IMR-90 (cell line): ENCODE measurements around the gene KCNIP1. TPM values are rescaled to one million over a fixed set of nuclear protein-coding genes. Genes with fewer than 3 reads are reported as not detected.

Experiments
- ATAC-seq: fragments of 200-7000 bp; cut with Tn5 transposase; 2 replicates; pipeline ENCODE4 v1.9.1; 2020; ENCODE audit warnings: low read depth, mild to moderate bottlenecking, moderate library complexity
- BruUV-seq: library from RNA; stranded (reverse); fragments of 400-500 nt; replicated peaks from 2 replicates; lab custom pipeline; 2021; lab: Mats Ljungman, UMichigan
- CTCF ChIA-PET: fragments of 300-600 bp; formaldehyde crosslinking; extraction: SDS; loops from one replicate; lab custom pipeline; 2021; ENCODE audit warnings: antibody characterized with exemption; lab: Yijun Ruan, JAX
- POLR2A ChIA-PET: fragments of 300-600 bp; sonication (Branson Sonifier 250); formaldehyde crosslinking; loops from one replicate; lab custom pipeline; 2022; ENCODE audit warnings: antibody characterized with exemption; ENCODE audit not compliant: unreplicated experiment; lab: Charles Lee
- DNase-seq: peaks from one replicate; pipeline ENCODE4 v3.0.0; 2013
- H2AFZ ChIP-seq: replicated peaks from 2 replicates; pipeline ENCODE3; 2013; ENCODE audit warnings: low read length, mild to moderate bottlenecking; ENCODE audit not compliant: poor library complexity
- H2AK5ac ChIP-seq: 2 replicates; pipeline ENCODE4 v1.6.1; 2013; ENCODE audit warnings: low read depth, low read length, inconsistent platforms
- H2AK9ac ChIP-seq: replicated peaks from 2 replicates; pipeline ENCODE3; 2013; ENCODE audit warnings: mild to moderate bottlenecking, low read depth, low read length, moderate library complexity; ENCODE audit not compliant: poor library complexity
- H2BK120ac ChIP-seq: 2 replicates; pipeline ENCODE4 v1.6.1; 2013; ENCODE audit warnings: low read depth, low read length, inconsistent platforms
- H2BK15ac ChIP-seq: 3 replicates; pipeline ENCODE4 v1.6.1; 2013; ENCODE audit warnings: low read depth, low read length, inconsistent platforms
- H2BK20ac ChIP-seq: 2 replicates; pipeline ENCODE4 v1.6.1; 2013; ENCODE audit warnings: low read depth, mild to moderate bottlenecking, inconsistent platforms, low read length, moderate library complexity
- H2BK5ac ChIP-seq: 2 replicates; pipeline ENCODE4 v1.6.1; 2013; ENCODE audit warnings: mild to moderate bottlenecking, low read depth, low read length, inconsistent platforms; ENCODE audit not compliant: poor library complexity, severe bottlenecking
- H3K14ac ChIP-seq: replicated peaks from 2 replicates; pipeline ENCODE4 v1.6.1; 2013; ENCODE audit warnings: low read depth, low read length, inconsistent platforms
- H3K18ac ChIP-seq: 2 replicates; pipeline ENCODE4 v1.6.1; 2013; ENCODE audit warnings: low read depth, low read length, control low read depth
- H3K23ac ChIP-seq: 2 replicates; pipeline ENCODE4 v1.6.1; 2013; ENCODE audit warnings: low read depth, low read length, inconsistent platforms
- H3K27ac ChIP-seq: 2 replicates; pipeline ENCODE4 v1.5.1; 2013; ENCODE audit warnings: mild to moderate bottlenecking, control low read depth, low read length; ENCODE audit not compliant: insufficient read depth
- H3K27me3 ChIP-seq: 2 replicates; pipeline ENCODE4 v1.6.1; 2013; ENCODE audit warnings: low read length; ENCODE audit not compliant: control insufficient read depth, insufficient read depth
- H3K36me3 ChIP-seq: 2 replicates; pipeline ENCODE4 v1.6.1; 2013; ENCODE audit warnings: low read length, mixed read lengths; ENCODE audit not compliant: control insufficient read depth, insufficient read depth
- H3K4ac ChIP-seq: 2 replicates; pipeline ENCODE4 v1.6.1; 2013; ENCODE audit warnings: low read depth, low read length, inconsistent platforms
- H3K4me1 ChIP-seq: 2 replicates; pipeline ENCODE4 v1.6.1; 2013; ENCODE audit warnings: low read length, mixed read lengths; ENCODE audit not compliant: control insufficient read depth, insufficient read depth
- H3K4me2 ChIP-seq: 2 replicates; pipeline ENCODE4 v1.6.1; 2013; ENCODE audit warnings: low read depth, mild to moderate bottlenecking, control low read depth, low read length, moderate library complexity
- H3K4me3 ChIP-seq: 2 replicates; pipeline ENCODE4 v1.5.1; 2013; ENCODE audit warnings: low read depth, mild to moderate bottlenecking, control low read depth, low read length, moderate library complexity; ENCODE audit not compliant: insufficient read depth
- H3K56ac ChIP-seq: 2 replicates; pipeline ENCODE4 v1.6.1; 2013; ENCODE audit warnings: low read length, inconsistent platforms; ENCODE audit not compliant: insufficient read depth; ENCODE audit errors: extremely low read depth
- H3K79me1 ChIP-seq, 2 experiments: 2 replicates each; pipeline ENCODE4 v1.6.1; 2013; ENCODE audit warnings: low read length in 2 of 2, inconsistent platforms in 1 of 2, low read depth in 1 of 2
- H3K9ac ChIP-seq: 2 replicates; pipeline ENCODE4 v1.6.1; 2013; ENCODE audit warnings: low read depth, low read length, control low read depth
- H3K9me1 ChIP-seq: 2 replicates; pipeline ENCODE4 v1.6.1; 2013; ENCODE audit warnings: low read length, inconsistent platforms; ENCODE audit not compliant: insufficient read depth
- H3K9me3 ChIP-seq: 2 replicates; pipeline ENCODE4 v1.6.1; 2013; ENCODE audit warnings: low read length; ENCODE audit not compliant: control insufficient read depth, insufficient read depth
- H4K20me1 ChIP-seq: 2 replicates; pipeline ENCODE4 v1.6.1; 2013; ENCODE audit warnings: low read length, inconsistent platforms; ENCODE audit not compliant: insufficient read depth
- H4K5ac ChIP-seq: 2 replicates; pipeline ENCODE4 v1.6.1; 2013; ENCODE audit warnings: mild to moderate bottlenecking, low read depth, low read length, control low read depth
- H4K8ac ChIP-seq, 2 experiments: 2 replicates each; pipeline ENCODE4 v1.6.1; 2013; ENCODE audit warnings: low read depth in 2 of 2, low read length in 2 of 2, control low read depth in 1 of 2, inconsistent platforms in 1 of 2
- H4K91ac ChIP-seq: 2 replicates; pipeline ENCODE4 v1.6.1; 2013; ENCODE audit warnings: low read depth, low read length, inconsistent platforms; ENCODE audit not compliant: insufficient read depth
- BHLHE40 ChIP-seq: fragments of 150-350 bp; IDR thresholded peaks from 2 replicates; pipeline ENCODE4 v1.6.1; 2016; ENCODE audit warnings: mild to moderate bottlenecking, low read depth, low read length
- CHD1 ChIP-seq: IDR thresholded peaks from 2 replicates; pipeline ENCODE4 v1.6.1; 2012; ENCODE audit warnings: low read depth, low read length, improper control_type of control experiment
- FOS ChIP-seq: fragments of 150-350 bp; IDR thresholded peaks from 2 replicates; pipeline ENCODE4 v1.6.1; 2016; ENCODE audit warnings: low read depth, low read length
- MAFK ChIP-seq: IDR thresholded peaks from 2 replicates; pipeline ENCODE4 v1.6.1; 2012; ENCODE audit warnings: low read depth, low read length, improper control_type of control experiment
- MAZ ChIP-seq: IDR thresholded peaks from 2 replicates; pipeline ENCODE4 v1.6.1; 2012; ENCODE audit warnings: low read depth, mild to moderate bottlenecking, low read length, improper control_type of control experiment, moderate library complexity, borderline replicate concordance
- MXI1 ChIP-seq: IDR thresholded peaks from 2 replicates; pipeline ENCODE4 v1.6.1; 2012; ENCODE audit warnings: low read depth, mild to moderate bottlenecking, low read length, moderate library complexity, borderline replicate concordance
- NFE2L2 ChIP-seq: fragments of 150-350 bp; IDR thresholded peaks from 2 replicates; pipeline ENCODE4 v1.6.1; 2016; ENCODE audit warnings: low read depth, mild to moderate bottlenecking, low read length
- POLR2A ChIP-seq: IDR thresholded peaks from 2 replicates; pipeline ENCODE4 v1.6.1; 2012; ENCODE audit warnings: mild to moderate bottlenecking, low read depth, low read length
- RAD21 ChIP-seq: IDR thresholded peaks from 2 replicates; pipeline ENCODE4 v1.6.1; 2012; ENCODE audit warnings: low read length, improper control_type of control experiment
- RCOR1 ChIP-seq: IDR thresholded peaks from 2 replicates; pipeline ENCODE4 v1.6.1; 2012; ENCODE audit warnings: mild to moderate bottlenecking, low read length, improper control_type of control experiment; ENCODE audit not compliant: insufficient replicate concordance
- RFX5 ChIP-seq: IDR thresholded peaks from 2 replicates; pipeline ENCODE4 v1.8.0; 2012; ENCODE audit warnings: low read depth, mild to moderate bottlenecking, low read length, moderate library complexity
- SMC3 ChIP-seq: fragments of 150-350 bp; IDR thresholded peaks from 2 replicates; pipeline ENCODE4 v1.6.1; 2016; ENCODE audit warnings: low read depth, mild to moderate bottlenecking, antibody characterized with exemption, low read length, moderate library complexity
- WGBS, 2 experiments: methylation state at CpG; one replicate each; pipeline versions ENCODE4 v1.1.5 to v1.1.7; 2013; ENCODE audit warnings: missing lambda C conversion rate in 2 of 2; ENCODE audit not compliant: insufficient read length in 1 of 2; ENCODE audit errors: extremely low coverage in 2 of 2; 5-methylcytosine and 5-hydroxymethylcytosine counted together
- dilution Hi-C: fragments of 300-500 bp; cut with HindIII; formaldehyde crosslinking; loops from one replicate; pipeline ENCODE4 v1.14.3; 2018; ENCODE audit warnings: low sequenced_read_pairs; ENCODE audit not compliant: unreplicated experiment
- in situ Hi-C: fragments of 300-500 bp; cut with MboI; formaldehyde crosslinking; loops from 3 replicates; pipeline ENCODE4 v1.14.3; 2019; ENCODE audit warnings: low sequenced_read_pairs, inconsistent platforms, mixed read lengths
- intact Hi-C: fragments of 100-400 bp; cut with micrococcal nuclease; formaldehyde crosslinking; loops from 2 replicates; pipeline ENCODE4 v1.10.0; 2022
- polyA plus RNA-seq, 3 experiments: library from polyadenylated mRNA; depleted of rRNA; stranded (reverse); fragments of >200 nt; gene quantifications; 2 replicates each; pipeline ENCODE4 v1.2.3, GENCODE V29; 2012; ENCODE audit warnings: low replicate concordance in 1 of 3
- total RNA-seq: library from RNA; depleted of rRNA; stranded (reverse); fragments of >200 nt; gene quantifications from 2 replicates; pipeline ENCODE4 v1.2.3, GENCODE V29; 2012
- TF ChIP-seq, protein P1 (sequence below): conservative IDR thresholded peaks from 2 replicates; pipeline ENCODE4 v1.5.1; 2012; ENCODE audit warnings: mild to moderate bottlenecking, low read depth, low read length, improper control_type of control experiment
- TF ChIP-seq, protein P2 (sequence below): fragments of 150-350 bp; IDR thresholded peaks from 2 replicates; pipeline ENCODE4 v1.6.1; 2016; ENCODE audit warnings: low read depth, mild to moderate bottlenecking, low read length, moderate library complexity, borderline replicate concordance
- TF ChIP-seq, protein P3 (sequence below): fragments of 150-350 bp; IDR thresholded peaks from 2 replicates; pipeline ENCODE4 v1.6.1; 2017; ENCODE audit warnings: mild to moderate bottlenecking, antibody characterized with exemption, low read length, low read depth

KCNIP1 gene
- total and polyA plus RNA-seq, 2 of the 4 experiments (the other 2 are of a cell fraction): not detected

DNA sequence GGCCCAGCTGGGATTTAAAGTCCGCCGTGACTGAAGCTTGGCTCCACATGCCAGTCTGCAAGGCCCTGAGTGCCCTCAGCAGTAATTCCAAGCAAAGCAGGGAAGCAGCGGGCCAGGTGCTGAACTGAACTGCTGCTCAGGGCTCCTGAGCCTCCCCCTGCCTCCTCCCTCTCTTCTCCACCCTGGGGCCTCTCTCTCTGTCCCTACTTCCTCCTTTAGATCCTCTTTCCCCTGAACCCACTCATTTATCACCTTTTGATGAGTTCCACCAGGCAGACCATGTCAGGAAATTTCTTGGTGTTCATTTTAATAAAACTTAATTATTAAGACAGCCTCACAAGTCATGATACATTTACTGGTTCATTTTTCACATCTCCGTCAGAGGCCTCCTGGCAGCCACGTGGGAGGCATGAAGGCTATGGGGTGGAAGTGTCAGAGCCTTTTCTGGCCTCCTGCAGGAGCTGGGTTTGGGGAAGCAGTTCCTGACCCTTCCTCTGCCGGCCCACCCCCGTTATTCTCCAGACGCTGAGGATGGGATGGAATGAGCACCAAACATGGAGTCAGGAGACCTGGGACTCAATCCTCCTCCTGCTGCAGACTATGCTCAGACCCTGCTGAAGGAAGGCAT, 32.2 kb upstream of the KCNIP1 start:
- WGBS, 2 experiments: 44% methylated on average over 3 of the region's 8 CpGs; no CpG with 5 or more reads in 1 of the 2 experiments
- Histone ChIP-seq H2BK5ac (no peak overlapping the region), H3K79me1 (no peaks in the 10 kb centered on the region), H3K9me3 (no peaks in the 10 kb centered on the region), H3K4me3 (no peak overlapping the region), H4K91ac (no peak overlapping the region), H3K9me1 (no peaks in the 10 kb centered on the region; the same call in 1 of the 2 replicates), H3K4ac (no peak overlapping the region), H4K8ac (no peak overlapping the region), H2BK15ac (no peak overlapping the region), H2BK120ac (no peak overlapping the region), H3K14ac (no peak overlapping the region), H3K27ac (no peak overlapping the region), H4K5ac (no peak overlapping the region), H2AFZ (no peak overlapping the region), H4K20me1 (no peaks in the 10 kb centered on the region), H2AK9ac (no peak overlapping the region), H3K9ac (no peak overlapping the region), H2BK20ac (no peak overlapping the region), H3K18ac (no peak overlapping the region), H2AK5ac (no peak overlapping the region), H3K23ac (no peak overlapping the region), H3K27me3 (peaks cover 2% of the 10 kb centered on the region), H3K4me1 (no peaks in the 10 kb centered on the region), H3K4me2 (no peak overlapping the region), H3K36me3 (no peaks in the 10 kb centered on the region), H3K56ac (no peak overlapping the region)
- ATAC-seq: no peak
- intact Hi-C loops: no loop called here
- POLR2A ChIA-PET: no interaction called here
- no TSS peak for BruUV-seq
- CTCF ChIA-PET: no interaction called here
- in situ Hi-C loops: no loop called here
- dilution Hi-C loops: no loop called here
- TF ChIP-seq MXI1: no peak
- TF ChIP-seq, protein P1, sequence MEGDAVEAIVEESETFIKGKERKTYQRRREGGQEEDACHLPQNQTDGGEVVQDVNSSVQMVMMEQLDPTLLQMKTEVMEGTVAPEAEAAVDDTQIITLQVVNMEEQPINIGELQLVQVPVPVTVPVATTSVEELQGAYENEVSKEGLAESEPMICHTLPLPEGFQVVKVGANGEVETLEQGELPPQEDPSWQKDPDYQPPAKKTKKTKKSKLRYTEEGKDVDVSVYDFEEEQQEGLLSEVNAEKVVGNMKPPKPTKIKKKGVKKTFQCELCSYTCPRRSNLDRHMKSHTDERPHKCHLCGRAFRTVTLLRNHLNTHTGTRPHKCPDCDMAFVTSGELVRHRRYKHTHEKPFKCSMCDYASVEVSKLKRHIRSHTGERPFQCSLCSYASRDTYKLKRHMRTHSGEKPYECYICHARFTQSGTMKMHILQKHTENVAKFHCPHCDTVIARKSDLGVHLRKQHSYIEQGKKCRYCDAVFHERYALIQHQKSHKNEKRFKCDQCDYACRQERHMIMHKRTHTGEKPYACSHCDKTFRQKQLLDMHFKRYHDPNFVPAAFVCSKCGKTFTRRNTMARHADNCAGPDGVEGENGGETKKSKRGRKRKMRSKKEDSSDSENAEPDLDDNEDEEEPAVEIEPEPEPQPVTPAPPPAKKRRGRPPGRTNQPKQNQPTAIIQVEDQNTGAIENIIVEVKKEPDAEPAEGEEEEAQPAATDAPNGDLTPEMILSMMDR: no peak
- no peak for TF ChIP-seq RAD21
- no peak for TF ChIP-seq POLR2A
- no peak for TF ChIP-seq FOS
- TF ChIP-seq, protein P2, sequence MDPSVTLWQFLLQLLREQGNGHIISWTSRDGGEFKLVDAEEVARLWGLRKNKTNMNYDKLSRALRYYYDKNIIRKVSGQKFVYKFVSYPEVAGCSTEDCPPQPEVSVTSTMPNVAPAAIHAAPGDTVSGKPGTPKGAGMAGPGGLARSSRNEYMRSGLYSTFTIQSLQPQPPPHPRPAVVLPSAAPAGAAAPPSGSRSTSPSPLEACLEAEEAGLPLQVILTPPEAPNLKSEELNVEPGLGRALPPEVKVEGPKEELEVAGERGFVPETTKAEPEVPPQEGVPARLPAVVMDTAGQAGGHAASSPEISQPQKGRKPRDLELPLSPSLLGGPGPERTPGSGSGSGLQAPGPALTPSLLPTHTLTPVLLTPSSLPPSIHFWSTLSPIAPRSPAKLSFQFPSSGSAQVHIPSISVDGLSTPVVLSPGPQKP: no peak
- TF ChIP-seq BHLHE40: no peak
- TF ChIP-seq, protein P3, sequence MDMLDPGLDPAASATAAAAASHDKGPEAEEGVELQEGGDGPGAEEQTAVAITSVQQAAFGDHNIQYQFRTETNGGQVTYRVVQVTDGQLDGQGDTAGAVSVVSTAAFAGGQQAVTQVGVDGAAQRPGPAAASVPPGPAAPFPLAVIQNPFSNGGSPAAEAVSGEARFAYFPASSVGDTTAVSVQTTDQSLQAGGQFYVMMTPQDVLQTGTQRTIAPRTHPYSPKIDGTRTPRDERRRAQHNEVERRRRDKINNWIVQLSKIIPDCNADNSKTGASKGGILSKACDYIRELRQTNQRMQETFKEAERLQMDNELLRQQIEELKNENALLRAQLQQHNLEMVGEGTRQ: no peak
- no peak for TF ChIP-seq MAFK
- no peak for TF ChIP-seq MAZ
- no peak for TF ChIP-seq RCOR1
- no peak for TF ChIP-seq SMC3
- no peak for TF ChIP-seq CHD1
- TF ChIP-seq NFE2L2: no peak
- no peak for TF ChIP-seq RFX5
- no peak for DNase-seq
